Right lung (tissue), 5 donors: ENCODE results near the gene ZBTB34. TPM values are rescaled to one million over a fixed set of nuclear protein-coding genes. Genes with fewer than 3 reads are reported as not detected.

Experiments used
- DNase-seq, 2 donors: peaks; one replicate each; pipeline ENCODE4 v3.0.0-alpha.2; 2013
- polyA plus RNA-seq, 5 donors: library from polyadenylated mRNA; unstranded; fragments of 120-200 nt; gene quantifications; one replicate each; pipeline versions ENCODE4 v1.2.1 to v1.2.3, GENCODE V29; 2013; ENCODE audit warnings: inconsistent platforms in 1 of 5, low replicate concordance in 1 of 5; ENCODE audit not compliant: insufficient read length in 5 of 5, insufficient read depth in 1 of 5

ZBTB34 gene
- polyA plus RNA-seq, 5 donors: 17.4 to 25.2 (median 23.1) TPM

DNA sequence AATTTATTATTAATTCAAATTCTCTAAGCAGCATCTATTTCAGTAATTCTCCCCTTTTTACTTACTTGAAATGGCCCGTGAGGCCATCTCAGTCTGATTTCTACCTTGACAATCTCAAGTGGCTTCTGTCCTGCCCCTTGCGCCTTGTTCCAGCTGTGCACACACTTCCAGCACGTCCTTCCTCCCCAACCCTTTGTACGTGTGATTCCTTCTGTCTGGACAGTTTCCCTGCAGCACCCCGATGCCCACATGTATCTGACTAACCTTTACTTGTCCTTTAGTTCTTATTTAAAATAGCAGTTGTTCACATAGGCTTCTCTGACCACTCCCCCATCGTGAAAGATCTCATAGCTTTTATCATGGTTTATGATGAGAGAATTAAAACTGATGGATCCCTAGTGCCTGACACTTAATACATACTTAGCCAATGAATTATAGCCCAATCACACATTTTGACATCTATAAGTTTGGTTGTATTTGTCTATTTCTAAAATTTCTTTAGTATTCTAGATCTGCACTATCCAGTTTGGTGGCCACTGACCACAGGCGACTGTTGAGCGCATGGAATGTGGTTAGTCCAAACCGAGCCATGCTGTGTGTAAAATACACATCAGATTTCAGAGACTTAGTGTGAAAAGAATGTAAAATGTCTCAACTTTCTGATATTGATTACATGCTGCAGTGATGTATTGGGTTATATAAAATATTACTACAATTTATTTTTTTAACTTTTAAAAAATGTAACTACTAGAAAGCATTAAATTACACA is 14.3 kb downstream of the ZBTB34 start:
- no peak for DNase-seq

DNA sequence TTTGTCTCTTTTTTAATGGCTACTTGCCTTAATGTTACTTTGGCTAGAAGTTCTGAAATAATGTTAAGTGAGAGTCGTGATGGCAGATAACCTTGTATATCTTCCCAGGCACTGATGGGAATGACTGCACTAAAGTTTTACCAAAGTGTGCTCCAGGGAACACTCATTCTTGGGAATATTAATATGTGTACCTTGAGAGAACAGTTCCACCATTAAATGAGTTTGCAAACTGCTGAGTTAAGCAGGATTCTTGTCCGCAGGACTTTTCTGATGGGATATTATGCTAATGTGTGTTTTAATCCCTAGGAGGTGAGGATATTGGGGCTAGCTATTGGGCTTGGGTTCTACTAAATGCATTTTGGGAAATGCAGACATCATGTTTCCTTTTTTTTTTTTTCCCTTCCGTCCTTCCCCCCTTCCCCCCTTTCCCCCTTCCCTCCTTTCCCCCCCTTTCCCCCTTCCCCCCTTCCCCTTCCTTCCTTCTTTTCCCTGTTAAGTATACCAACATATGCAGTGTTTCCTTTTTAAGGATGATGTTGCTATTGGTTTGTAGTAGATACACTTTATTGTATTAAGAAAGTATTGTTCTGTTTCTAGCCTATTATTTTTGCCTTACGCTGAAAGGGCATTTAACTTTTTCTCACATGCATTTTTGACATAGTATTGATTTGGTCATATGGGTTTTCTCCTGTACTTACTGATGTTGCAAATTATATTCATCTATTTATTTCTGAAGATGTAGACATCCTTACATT is 15.5 kb downstream of the ZBTB34 start:
- no peak for DNase-seq

DNA sequence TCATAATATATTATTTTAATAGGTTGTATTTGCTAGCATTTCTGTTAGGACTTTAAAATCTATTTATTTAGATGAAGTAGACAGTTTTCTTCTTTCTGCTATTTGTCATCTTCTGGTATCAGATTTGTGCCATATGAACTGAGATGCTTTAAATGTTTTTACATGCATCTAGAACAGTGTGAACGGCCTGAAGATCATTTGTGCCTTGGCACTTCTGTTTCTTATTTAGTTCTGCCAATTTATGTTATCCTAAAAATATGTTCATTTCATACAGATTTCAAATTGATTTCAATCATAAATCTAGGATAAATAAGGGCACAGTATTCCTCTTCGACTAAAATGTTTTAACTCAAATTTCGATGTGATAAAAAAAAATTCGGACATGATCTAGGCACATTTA is 16.1 kb downstream of the ZBTB34 start:
- DNase-seq: no peak

DNA sequence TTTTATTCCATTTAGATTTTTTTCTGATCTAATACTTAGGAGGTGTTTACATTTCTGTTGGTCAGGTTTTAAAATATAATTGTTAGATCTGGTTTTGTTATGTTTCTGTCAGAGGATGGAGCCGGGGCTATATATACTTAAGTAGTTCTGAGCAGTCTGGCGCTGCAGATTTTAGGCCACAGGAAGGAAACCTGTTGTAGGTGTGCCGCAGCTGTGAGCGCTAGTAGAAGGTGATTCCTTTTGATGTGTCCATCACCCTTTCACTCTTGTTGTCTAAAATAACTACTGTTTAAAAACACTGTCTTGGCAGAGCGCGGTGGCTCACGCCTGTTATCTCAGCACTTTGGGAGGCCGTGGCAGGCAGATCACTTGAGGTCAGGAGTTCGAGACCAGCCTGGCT is 17.0 kb downstream of the ZBTB34 start:
- no peak for DNase-seq

DNA sequence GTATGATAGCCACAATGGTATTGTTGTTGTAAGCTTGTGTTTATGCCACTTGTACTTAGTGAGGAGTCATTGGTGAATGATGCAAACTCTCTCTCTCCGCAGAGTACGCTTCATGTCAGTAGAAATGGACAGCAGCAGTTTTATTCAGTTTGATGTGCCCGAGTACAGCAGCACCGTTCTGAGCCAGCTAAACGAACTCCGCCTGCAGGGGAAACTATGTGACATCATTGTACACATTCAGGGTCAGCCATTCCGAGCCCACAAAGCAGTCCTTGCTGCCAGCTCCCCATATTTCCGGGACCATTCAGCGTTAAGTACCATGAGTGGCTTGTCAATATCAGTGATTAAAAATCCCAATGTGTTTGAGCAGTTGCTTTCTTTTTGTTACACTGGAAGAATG is 18.8 kb downstream of the ZBTB34 start:
- DNase-seq: no peak

DNA sequence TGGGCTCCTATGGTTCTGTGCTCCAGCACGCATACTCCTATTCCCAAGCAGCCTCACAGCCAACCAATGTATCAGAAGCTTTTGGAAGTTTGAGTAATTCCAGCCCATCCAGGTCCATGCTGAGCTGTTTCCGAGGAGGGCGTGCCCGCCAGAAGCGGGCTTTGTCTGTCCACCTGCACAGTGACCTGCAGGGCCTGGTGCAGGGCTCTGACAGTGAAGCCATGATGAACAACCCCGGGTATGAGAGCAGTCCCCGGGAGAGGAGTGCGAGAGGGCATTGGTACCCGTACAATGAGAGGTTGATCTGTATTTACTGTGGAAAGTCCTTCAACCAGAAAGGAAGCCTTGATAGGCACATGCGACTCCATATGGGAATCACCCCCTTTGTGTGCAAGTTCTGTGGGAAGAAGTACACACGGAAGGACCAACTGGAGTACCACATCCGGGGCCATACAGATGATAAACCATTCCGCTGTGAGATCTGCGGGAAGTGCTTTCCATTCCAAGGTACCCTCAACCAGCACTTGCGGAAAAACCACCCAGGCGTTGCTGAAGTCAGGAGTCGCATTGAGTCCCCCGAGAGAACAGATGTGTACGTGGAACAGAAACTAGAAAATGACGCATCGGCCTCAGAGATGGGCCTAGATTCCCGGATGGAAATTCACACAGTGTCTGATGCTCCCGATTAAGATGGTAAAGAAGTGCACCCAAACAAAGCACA is 19.9 kb downstream of the ZBTB34 start:
- DNase-seq: no peak

DNA sequence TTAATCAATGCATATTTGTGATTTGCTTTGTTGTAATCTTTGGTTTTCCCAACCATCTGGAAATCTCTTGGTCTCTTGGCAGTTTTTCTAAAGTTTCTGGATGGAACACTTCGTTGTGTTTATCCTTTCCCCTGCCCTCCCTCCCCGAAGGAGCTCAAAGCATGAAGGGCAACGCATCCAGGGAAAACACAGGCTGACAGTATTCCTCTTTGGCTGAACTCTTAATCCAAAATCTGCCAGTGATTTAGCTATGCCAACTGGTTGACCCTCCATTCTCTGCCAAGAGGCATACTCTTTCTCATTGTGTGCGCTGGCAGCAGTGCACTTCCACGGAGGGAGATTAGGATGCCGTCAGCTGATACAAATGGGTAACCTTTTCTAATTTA is 20.5 kb downstream of the ZBTB34 start:
- no peak for DNase-seq

DNA sequence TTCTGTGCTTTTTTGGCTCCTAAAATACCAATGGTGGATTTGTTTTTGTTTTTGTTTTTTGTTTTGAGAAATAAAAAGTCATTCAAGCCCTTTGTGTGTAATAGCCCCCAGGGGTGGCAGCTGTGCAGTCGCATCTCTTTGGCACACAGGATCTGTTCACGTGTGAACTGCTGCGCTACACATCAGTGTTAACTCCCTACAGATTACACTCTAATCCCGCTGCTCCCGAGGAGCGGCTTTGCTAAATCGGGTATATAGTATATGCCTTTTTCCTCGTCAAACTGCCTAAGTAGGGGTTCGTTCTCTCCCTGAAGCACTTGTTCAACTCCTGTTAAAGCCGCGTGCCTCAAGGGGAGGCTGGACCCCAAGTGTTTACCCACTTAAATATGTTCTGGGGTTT is 22.3 kb downstream of the ZBTB34 start:
- DNase-seq: no peak

DNA sequence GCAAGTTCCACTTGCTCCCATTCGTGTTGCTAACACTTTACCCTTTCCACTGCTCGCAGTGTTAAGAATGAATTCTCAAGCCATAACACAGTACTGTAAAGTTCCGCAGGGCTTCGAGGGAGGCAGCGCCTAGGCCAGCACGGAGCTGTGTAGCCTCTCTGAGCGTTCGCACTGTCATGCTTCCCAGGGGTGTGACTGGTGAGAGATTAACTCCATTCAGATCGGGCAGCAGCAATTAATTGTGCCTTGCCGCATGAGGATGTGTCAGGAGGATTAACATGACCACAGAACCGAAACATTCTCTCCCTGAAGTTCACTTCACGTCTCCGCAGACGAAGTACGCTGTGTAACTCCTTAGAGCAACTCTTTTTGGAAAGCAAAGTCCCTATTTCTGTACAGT is 23.2 kb downstream of the ZBTB34 start:
- DNase-seq: no peak

DNA sequence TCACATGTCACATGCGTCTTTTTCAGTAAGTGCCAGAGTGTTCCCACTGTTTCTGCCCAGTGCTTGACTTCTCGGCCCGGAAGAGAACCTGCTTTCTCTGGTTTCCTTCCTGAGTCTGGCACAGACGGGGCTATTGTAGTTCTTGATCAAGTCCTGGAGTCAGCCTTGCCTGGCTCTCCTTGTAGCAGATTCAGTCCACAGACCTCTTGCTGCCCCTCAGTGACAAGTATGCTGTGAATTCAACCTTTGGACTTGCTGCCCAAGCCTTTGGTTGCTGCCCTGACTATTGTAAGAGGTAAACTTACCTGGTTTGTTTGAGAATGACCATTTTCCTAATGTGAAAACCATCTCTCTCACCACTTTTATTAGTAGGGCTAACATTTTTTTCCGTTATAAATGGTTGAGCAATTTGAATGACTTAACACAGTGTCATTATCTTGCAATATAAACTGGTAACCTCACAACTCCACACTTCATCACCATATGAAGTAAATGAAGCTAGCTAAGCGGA is 24.7 kb downstream of the ZBTB34 start:
- DNase-seq: peak in 1 of 2 donors; percentile 39

DNA sequence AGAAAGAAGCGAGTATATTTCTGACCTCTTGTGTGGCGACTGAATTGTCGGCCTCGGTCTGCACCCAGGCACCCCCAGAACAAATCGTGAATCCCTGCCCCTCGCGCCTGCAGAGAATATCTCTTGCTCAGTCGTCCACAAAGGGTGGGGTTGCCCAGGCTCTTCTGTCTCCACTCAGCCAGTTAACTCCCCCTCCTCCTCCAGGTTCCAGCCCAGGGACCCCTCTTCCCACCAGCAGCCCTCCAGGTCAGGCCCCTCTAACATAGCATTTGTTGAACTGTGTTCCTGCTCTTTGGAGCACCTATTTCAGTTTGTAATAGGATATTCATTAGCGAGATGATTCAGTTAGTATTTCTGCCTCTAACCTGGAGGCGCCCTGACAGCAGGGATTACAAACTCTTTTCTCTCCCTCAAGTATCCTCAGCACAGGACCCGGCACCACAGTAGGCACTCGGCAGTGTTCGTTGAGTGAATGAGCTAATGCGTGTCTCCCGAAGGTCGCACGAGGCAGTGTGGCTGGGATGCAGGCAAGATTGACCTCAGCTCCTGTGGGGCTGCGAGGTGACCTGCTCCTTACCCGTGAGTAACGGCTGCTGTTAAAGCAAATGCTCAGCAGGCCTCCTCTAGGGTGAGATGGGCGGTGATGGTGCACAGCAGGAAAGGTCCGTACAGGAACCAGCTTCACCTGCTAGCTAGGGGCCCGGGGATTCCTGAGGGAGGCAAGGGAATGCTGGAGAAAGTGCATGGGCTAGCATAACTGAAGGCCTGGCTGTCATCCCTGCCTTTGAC is 25.8 kb downstream of the ZBTB34 start:
- no peak for DNase-seq

DNA sequence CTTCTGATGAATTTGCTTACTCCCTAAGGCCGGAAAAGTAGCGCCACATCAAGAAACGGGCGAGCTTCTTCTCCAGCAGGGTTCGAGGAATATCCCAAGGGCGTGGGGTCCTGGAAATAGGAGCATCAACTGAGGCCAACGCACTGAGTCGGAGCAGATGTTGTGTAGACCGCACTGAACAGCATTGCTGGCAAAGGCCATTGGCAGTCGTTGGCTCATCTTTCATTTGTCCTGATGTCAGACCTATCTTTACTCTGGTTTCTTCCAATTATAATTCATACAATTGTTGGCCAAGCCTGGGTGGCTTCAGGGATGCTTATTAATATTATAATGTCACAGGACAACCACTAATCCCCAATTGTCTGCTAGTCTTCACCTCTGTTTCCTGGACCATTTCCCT is 26.5 kb downstream of the ZBTB34 start:
- DNase-seq: no peak

DNA sequence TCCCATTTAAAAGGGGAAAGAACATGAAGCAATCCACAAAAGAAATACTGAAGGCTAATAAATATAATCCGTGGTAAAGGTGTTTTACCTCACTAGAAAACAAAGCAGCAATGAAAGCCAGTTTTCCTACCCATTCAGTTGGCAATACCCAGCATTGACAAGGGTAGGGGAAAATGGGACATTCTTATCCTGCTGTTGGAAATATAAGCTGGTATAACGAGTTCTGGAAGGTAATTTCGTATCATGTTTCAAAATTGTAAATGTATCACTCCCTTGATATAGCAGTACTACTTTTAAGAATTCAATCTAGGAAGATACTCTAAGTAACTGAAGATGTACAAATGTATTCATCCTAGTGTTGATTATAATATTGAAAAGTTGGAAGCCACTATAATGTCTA is 31.2 kb downstream of the ZBTB34 start:
- DNase-seq: no peak

DNA sequence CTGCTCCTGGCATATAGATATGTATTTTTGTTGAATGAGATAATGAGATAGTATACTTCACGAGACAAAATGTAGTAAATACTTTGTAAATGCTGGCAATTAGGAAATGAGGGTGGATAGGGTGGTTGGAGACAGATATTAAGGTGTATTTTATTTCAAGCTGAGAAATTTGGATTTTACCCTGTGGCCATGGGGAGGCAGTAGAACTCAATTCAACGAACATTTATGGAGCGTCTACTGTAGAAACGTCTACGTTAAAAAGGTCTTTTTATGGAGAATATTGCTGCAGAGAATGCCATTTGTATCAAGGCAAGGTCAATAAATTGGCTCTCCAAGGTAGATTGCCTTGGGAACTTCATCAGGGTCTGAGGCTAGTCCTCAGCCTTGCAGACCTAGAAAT is 32.6 kb downstream of the ZBTB34 start:
- DNase-seq: no peak

DNA sequence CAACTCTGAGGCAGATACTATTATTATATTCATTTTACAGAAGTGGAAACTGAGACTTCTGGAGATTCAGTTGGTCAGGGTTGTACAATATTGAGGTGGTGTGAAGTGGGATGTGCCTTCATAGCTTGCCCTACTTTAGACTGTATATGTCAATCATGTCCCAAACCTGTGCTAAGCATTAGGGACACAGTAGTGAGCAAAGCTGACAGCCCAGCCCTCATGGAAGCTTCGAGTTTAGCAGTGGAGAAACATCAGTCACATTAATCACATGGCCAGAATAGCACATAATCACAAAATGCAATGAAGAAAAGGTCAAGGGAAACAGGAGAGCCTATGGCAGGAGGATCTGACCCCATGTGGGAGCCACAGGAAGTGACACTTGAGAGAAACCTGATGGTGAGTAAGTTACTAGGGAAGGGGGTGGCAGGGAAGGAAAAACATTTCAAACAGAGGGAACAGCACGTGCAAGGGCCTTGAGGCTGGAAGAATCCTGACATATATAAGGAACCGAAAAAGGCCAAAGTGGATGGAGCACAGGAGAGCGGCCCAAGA is 33.7 kb downstream of the ZBTB34 start:
- DNase-seq: no peak

DNA sequence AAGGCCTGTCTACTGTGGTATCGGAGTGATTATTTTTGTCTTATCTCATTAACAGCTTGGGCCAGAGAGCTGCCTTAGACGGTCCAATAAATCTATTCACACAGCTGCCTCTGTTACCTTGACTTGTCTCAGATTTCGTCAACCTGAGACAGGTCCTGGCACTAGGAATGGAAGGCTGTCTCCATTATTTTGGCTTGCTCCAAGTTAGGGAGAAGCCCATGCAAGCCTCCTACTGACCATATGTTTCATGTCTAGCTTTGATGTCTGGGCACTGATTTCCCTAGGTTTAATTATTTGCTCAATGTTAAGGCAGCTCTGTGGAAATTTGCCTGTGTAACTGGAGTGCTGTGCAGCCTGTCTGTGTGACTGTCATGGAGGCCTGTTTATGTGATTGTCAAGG is 41.8 kb downstream of the ZBTB34 start:
- DNase-seq: no peak

DNA sequence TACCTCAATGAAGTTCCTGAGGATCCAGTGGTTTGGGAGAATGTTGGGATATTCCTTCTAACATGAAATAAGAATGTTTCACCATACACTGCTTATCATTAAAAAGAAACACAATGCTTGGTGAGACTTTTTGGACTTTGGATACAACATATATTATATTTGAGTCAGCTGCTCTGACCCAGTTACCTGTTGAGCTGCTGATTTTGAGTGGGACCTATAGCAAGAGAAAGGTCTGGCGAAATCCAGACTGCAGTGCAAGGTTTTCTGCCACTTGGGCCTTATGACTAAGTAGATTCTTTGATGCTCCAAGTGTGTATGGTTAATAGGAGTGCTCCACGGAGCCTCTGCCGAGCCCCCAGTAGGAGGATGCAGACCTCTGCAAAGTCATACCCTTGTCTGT is 44.1 kb downstream of the ZBTB34 start:
- DNase-seq: no peak

DNA sequence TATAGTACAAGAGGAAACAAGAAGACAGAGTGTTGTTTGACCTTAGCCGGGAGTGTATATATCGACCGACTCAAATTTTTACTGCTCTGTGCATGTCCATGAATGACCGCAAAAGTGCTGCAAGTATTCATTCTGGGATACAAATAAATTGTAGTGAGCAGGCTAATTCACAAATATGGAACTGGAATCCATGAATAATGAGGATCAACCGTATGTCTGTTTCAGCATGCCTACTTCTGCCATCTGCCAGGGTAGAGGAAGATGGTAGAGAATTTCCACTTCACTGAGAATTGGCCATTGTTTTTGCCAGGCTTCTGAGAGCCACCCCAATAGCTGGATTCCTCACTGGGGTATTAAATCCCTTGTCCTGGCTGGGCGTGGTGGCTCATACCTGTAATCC is 45.7 kb downstream of the ZBTB34 start:
- DNase-seq: no peak

DNA sequence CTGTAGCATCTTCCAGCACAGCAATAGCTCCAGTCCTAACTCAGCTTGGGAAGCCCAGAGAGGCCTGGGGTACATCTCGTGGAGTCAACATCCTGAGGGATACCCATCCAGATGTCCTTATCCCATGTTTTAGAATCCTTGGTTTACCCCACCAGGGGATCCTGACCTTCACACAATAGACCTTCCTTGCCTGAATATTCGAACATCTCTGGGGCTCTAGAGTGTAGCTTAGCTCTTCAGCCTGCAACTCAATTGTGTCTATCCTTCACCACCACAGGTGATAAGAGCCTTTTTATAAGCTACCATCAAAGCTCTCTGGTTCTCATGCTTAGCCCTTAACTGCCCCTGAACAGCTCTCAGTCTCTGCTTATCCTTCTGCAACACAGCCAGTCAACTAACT is 46.6 kb downstream of the ZBTB34 start:
- no peak for DNase-seq

DNA sequence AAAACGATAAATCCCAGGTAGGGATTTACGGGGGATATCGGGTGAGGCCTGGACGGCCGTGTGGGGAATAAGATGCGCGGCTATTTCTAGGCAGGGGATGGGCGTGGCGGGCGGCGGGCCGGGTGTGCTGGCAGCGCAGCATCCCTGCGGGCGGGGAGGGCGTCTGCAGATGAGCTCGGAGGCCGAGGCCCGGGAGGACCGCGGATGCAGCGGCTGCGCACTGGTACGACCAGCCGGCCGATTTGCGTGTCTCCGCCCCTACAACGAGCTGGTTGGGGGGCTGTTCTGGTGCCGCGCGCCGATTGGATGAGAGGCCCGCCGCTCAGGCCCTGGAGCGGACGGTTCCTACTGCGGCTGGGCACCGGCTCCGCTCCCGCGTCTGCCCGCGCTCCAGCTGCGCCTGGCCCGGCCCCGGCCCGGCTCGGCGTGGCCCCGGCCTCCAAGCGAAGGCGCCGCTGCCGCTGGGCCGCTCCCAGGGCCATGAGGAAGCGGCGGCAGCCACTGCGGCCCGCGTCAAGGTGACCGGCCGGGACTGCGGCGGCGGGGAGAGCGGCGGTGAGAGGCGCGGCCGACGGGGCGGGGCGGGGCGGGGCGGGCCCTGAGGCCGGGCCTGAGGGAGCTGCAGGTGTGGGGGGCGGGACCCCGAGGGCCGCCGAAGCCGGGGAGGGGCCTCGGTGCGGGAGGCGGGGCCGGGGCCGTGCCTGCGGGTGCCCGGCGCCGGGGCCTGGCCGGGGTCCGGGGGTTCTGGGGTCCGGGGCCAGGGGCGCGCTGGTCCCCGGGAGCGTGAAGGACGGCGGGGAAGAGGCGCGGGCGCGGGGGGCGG is 54.2 kb downstream of the ZBTB34 start, which contains the start of gene RALGPS1:
Gene RALGPS1 (plus strand): TSS at position 325 of the 823 bp plus-strand sequence. CDS start 47,508 bp downstream, outside the sequence.
- DNase-seq: peak; percentile 90
